HG02938 (cell line): ENCODE data around the gene COPE.
"Not testable (repeated sequence)": the region's sequence is repeated elsewhere in the genome, so short reads cannot be mapped to it uniquely, and the experiment has no call there.

Experiments
- ATAC-seq: cut with Tn5 transposase; IDR thresholded peaks from one replicate; pipeline ENCODE4 v1.9.1; 2021; ENCODE audit warnings: mild to moderate bottlenecking, moderate library complexity; ENCODE audit not compliant: unreplicated experiment

The COPE gene

DNA sequence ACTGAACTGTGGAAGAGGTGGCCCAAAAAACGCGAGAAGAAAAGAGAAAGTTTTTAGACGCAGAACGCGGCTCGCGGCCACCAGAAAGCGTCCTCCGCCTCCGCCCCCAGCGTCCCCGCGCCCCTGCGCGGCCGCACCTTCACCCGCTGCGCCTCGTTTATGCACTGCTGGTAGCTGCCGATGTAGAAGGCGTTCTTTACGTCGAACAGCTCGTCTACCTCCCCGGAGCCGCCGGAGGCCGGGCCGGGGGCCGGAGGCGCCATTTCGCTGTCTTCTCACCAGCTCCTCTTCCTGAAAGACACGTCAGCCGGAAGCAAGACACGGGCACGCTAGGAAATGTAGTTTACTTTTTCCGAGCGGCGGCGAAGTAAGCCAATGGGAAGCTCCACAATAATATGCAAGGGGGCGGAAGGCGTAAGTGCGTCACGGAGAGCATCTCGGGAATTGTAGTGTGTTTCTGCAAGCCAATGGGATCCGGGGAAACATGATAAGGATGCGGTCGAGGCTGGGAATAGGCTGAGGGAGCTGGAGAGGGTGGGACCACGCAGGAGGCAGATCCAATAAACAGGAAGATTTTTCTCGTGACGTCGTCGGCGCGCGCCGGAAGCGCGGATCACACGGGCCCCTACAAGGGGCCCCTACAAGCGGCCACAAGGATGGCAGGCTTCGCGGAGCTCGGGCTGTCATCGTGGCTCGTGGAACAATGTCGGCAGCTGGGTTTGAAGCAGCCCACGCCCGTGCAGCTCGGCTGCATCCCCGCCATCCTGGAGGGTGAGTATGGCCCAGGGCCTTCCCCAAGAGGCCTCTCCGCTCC lies at the start of gene COPE, which contains the start of gene DDX49:
COPE (minus strand) TSS at position 302 of the 814 bp plus-strand sequence; CDS start at position 263, 39 bp downstream.
DDX49 (plus strand) TSS at position 630 of the 814 bp plus-strand sequence; CDS start at position 657, 27 bp downstream.
- peak; percentile 89 for ATAC-seq

DNA sequence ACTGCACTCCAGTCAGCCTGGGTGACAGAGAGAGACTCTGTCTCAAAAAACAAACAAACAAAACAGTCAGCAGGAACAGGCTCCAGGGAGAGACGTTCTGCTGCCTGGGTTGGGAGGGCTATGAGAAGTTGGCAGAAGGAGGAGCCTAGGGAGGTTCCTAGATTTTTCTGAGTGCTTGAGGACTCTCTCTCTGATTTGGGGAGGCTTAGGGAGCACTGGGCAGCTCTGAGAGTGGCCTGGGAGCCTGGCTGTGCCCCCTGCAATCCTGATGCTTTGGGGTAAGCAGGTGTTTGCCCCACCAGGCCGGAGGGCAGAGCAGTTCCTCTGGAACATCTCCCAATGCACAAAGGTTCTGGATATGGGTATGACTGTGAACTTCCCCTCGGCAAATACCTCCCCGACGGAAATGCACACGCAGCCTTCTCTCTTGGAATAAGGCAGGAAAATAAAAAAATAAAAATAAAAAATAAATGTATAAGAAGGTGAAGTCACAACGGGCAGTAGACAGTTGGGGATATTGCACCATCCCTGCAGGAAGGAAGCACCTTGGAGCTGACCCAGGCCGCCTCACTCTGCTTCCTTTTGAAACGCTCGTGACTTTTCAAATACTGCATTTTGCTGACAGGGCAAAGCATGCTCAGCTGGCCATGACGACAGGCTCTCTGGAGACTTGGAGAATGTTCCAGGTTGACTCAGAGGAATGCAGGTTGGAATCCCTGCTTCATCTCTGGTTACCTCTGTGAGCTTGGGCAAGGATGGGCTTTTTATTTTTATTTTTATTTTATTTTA lies 48.4 kb upstream of the COPE start:
- no peak for ATAC-seq

GRCh38 chr19:18966307-18966706 lies 47.1 kb upstream of the COPE start:
- no peak for ATAC-seq

- ATAC-seq, result no peak
Observed at GRCh38 chr19:18964121-18964520, 44.9 kb upstream of the COPE start.

DNA sequence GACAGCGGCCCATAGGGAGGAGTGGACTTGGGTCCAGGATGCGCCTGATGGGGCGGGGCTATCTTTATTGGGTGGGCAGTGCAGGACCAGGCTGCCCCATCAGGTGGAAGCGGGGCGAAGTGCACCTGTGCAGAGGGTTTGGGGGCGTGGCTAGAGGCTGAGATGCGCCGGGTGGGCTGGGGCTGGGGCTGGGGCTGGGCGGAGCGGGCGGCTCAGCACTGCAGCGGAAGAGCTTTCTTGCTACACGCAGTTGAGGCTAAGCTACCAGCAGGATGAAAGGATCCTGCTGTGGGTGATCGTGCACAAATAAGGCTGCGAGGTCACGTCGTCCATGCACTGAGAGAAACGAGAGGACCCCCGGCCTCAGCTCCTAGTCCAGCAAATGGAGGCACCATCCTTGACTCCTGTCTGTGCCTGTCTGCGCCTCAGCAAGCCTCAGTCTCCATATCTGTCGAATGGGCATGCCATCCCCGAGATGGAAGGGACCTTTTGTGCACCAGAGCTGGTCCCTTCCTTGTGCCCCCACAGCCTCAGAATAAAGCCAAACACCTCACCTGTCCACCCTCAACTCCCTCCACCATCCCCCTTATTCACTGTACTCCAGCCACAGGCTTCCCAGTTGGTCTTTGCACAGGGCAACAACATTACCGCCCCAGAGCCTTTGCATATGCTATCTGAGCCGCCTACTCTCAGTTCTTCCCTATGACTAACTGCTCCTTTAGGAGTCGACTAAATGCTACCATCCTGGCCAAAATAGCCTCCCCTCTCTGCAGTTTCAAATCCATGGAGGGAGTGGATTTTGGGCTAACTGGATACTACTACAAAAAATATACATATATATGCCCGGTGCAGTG lies 42.8 kb upstream of the COPE start:
- ATAC-seq, result no peak

DNA sequence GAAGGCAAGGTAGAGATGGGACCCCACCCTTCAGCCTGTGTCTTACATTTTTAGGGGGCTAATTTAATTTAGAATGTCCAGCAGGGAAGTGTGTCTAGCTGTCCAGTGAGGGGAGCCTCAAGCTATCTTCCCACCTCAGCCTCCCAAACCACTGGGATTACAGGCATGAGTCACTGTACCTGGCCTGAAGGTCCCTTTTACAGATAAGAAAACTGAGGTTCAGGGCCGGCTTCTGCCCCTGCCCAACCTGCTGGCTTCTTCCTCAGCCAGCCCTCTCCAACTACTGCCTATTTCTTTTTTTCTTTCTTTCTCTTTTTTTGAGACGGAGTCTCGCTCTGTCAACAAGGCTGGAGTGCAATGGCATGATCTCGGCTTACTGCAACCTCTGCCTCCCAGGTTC lies 41.2 kb upstream of the COPE start:
- ATAC-seq, result no peak

GRCh38 chr19:18955042-18955441 lies 35.9 kb upstream of the COPE start:
- no peak for ATAC-seq

DNA sequence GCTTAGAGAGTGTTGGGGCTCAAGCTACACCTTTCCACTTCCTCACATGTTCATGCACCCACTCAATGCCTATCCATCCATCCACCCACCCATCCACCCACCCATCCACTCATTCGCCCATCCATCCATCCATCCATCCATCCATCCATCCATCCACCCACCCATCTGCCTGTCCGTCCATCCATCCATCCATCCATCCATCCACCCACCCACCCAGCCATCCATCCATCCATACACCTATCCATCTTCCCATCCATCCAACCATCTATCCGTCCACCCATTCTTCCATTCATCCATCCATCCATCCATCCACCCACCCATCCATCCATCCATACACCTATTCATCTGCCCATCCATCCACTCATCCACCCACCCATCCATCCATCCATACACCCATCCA lies 34.9 kb upstream of the COPE start:
- no peak for ATAC-seq

GRCh38 chr19:18952364-18953003 lies 33.3 kb upstream of the COPE start:
- ATAC-seq, result not testable (repeated sequence)

GRCh38 chr19:18951721-18952281 lies 32.6 kb upstream of the COPE start:
- ATAC-seq, result no peak

DNA sequence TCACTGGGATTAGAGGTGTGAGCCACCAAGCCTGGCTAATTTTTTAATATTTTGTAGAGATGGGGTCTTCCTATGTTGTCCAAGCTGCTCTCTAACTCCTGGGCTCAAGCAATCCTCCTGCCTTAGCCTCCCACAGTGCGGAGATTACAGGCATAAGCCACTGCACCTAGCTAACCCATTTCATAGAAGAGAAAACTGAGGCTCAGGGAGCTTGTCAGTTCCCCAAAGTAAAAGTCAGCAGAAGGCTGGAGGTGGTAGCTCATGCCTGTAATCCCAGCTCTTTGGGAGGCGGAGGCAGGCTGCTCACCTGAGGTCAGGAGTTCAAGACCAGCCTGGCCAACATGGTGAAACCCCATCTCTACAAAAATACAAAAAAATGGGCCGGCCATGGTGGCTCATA lies 30.7 kb upstream of the COPE start:
- no peak for ATAC-seq

DNA sequence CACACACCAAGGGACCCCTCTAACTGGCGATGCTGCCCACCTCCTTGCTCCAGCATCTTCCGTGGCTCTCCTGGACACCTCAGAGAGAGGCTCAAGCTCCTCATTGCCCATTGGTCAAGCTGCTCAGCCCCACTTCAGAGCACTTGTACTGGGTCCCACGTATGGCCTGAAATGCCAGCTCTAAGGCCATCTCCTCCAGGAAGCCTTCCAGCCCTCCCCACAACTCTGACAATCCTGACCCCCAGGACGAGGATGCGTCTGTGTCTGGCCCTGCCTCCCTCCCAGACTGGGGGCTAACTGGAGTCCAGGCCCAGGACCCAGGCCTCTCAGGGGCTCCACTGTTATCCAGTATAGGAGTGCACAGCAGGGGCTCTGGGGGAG lies 29.8 kb upstream of the COPE start:
- no peak for ATAC-seq

DNA sequence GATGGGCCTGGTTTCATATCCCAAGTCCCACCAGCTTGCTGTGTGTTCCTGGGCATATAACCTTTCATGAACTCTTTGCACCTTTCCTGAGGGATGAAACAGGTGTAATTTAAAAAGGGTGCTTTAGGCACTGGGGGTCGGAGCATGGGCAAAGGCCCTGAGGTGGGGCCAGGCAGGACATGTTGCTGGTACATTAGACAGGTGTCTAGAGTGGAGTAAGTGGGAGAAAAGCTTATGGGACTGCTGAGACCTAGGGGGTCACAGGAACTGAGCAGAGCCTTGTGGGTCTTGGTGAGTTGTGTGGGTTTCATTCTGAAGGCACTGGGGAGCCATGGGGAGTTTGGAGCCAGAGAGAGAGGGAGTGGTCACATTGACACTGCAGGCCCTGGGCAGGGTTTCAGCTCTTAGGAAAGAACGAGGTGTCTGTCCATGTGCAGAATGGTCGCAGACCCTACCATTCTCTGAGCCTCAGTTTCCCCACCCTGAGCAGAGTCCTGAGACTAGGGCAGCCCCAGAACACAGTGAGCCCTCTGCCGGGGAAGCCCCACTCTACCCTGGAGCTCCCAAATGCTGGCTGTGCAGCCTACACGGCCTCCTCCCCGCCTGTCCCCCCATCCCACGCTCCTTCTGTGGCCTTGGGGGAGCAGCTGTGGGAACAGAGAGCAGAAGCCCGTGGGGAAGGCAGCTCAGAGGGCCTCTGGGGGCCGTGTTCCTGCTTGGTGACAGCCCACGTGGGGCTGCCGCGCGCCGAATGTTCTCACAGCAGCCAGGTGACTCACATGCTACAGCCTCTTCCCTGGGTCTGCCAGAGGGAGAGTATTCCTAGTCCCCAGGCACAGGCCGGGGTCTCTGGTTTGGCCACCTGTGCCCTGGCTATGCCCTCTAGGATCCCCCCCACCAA lies 29.1 kb upstream of the COPE start:
- no peak for ATAC-seq

DNA sequence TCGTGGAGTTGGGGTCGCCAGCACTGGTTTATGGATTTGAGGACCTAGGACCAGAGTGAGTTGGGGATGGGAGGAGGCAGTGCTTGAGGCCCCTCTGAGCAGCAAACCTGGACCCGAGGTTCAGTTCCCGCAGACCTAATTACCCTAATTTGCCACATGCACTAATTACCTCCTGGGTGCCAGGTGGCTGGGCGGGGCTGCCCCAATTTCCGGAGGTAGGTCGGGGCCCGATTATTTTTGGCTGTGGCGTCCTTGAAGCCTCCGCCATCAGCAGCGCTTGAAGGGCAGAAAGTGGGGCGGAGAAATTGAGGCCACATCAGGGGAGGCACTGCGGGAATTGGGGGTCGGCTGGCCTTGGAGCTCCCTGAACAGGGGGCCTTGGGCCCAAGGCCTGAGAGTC lies 27.7 kb upstream of the COPE start:
- ATAC-seq, result no peak

DNA sequence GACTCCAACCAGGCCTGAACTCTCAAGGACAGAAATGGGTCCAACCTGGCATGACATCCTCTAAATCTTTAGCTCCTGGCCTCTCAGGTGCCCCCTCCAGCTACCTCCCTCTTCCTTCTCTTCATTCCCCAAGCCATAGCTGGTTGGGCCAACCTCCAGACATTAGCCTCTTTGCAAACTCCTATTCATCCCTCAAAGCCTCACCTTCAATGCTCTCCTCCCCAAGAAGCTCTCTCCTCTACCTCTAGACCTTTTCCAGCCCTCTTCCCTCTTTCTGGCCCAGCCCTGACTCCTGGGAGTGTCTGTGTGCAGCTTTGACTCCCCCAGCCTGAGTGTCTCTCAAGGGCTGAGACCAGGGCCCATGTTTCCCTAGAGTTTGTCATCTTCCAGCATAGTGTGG lies 27.1 kb upstream of the COPE start:
- no peak for ATAC-seq

DNA sequence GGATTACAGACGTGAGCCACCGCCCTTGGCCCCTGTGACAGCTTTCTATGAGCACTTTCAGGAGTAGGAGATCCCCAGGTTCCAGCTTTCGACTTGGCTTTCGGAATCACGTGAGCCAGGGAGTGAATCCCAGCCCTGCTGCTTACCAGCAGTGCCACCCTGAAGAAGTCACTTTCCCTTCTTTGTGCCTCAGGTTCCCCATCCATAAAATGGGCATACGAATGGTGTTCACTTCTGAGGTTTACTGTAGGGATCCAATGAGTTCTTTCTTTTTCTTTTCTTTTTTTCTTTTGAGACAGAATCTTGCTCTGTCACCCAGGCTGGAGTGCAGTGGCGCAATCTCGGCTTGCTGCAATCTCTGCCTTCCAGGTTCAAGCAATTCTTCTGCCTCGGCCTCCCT lies 26.1 kb upstream of the COPE start:
- ATAC-seq, result no peak

GRCh38 chr19:18943465-18943864 lies 24.3 kb upstream of the COPE start:
- no peak for ATAC-seq

GRCh38 chr19:18942692-18943091 lies 23.5 kb upstream of the COPE start:
- no peak for ATAC-seq

DNA sequence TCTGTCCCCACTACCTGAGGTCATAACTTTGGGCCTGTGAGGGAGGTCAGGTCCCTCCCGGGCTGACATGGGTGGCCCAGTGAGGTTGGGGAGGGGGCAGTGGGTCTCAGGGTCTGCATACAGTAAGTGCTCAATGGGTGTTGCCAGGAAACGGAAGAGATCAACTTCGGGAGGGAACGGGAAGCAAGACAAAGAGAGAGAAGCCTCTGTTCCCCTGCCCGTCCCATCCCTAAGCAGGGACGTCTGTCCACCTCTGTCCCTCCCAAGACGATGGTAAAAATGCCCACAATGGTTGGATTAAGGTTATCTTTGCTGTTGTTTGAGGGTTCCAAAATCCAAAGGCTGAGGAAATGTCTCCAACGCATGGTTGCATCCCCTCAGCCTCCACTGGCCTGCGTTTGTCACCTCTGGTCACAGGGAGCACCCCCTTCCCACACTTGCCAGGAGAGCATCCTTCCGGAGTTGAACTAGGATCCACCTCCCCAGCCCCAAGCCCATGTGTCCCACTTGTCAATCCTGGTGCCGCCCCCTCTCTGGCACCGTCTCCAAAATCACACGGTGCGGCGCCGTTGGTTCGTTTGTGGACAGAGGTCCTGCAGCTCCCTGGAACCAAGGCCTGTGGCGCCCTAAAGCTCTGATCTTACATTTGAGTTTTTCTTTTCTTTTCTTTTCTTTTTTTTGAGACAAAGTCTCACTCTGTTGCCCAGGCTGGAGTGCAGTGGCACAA lies 22.6 kb upstream of the COPE start:
- no peak for ATAC-seq
